Dermis microvascular lymphatic vessel endothelial cell (primary cell): ENCODE data around the gene IFNA16. TPM values are rescaled to one million over a fixed set of nuclear protein-coding genes. Genes with fewer than 3 reads are reported as not detected.
"Not testable (repeated sequence)": the region's sequence is repeated elsewhere in the genome, so short reads cannot be mapped to it uniquely, and the experiment has no call there.

Source experiments
- DNase-seq, 2 donors: peaks; one replicate each; pipeline versions ENCODE4 v3.0.0 to v3.0.0-alpha.2; 2010; ENCODE audit warnings: low read depth in 2 of 2
- total RNA-seq: library from RNA; depleted of rRNA; stranded (reverse); fragments of >200 nt; gene quantifications from 2 replicates; pipeline ENCODE4 v1.2.1, GENCODE V29; 2014

Gene IFNA16
- not detected in 2 replicates for total RNA-seq

DNA sequence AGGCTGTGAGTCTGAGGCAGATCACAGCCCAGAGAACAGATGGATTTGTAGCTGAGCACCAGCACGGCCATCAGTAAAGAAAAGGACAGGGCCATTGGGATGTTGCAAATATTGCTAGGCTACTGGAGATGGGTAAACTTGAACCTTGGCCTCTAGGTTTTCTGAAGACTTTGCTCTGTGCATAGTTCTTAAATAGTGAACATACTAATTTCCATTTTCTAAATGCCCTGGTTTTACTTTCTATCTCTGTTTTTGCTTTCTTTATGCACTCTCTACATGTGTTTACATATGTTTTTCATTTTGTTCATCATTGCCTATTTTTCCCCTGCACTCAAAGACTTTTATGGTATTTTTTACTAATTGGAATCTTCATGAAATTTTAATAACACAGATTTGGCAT lies at the start of gene IFNA16:
Gene IFNA16 (minus strand): TSS at position 101 of the 400 bp plus-strand sequence. CDS start 6 bp downstream, at position 95.
- DNase-seq, result not testable (repeated sequence)

DNA sequence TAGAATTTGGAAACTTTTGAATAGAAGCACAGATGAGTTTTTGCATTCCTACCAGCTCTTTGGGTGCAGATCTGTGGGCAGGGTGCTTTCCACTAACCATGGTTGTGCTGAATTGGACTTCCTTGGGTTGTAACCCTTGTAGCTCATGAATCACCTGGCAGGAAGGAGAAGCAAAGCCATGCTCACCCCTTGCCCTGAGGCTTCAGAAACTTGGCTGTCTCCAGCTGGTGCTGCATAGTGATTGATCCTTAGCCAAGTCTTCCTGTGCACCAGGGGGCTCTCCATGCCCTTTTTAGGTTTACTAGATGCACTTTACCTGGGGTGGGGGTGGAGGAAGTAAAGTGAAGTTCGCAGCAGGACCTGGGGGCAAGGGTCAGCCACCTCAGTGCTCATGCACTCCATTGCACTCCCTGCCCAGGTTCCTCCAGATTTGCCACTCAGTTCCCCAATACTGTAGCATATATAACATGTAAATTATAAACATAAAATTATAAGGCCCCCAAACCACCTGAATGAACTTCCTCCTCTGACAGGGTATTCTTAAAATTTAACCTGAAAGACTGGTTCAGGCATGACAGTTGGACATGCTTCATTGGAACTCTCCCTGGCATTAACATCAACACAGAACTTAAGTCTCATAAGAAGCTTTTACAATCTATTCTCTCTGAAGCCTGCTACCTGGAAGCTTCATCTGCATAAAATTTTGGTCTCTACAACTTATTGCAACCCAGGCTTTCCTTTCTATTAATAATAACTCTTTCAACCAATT lies 48.5 kb upstream of the IFNA16 start:
- no peak for DNase-seq

DNA sequence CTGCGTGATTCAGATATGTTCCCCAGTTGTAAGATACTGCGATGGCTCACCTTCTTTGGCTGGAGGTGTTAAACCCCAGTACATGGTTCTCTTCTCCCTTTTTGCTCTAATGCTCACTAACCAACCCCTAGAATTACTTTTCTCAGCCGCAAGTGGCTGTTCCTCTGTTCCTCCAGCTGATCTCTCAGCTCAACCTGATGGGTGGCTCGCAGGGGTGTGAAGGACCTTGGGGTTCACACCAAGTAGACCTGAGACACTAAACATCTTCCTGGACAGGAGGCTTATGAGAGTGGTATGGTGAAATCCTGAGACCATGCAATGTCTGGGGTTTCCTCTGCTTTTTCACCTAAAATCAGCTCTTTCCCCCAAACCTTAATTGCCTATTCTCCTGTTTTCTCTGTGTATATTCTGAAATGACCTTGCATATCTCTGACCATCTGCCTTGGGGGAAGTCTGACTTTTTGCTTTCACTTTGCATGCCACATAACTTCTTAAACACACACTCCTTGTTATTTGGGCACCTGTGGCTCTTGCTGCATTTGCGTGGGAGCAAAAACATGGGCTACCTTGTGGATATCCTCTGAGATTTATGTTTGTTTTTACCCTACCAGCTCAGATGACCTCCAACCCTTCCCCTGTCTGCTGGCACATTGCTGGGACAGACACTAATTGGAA lies 38.6 kb upstream of the IFNA16 start:
- DNase-seq, result no peak

DNA sequence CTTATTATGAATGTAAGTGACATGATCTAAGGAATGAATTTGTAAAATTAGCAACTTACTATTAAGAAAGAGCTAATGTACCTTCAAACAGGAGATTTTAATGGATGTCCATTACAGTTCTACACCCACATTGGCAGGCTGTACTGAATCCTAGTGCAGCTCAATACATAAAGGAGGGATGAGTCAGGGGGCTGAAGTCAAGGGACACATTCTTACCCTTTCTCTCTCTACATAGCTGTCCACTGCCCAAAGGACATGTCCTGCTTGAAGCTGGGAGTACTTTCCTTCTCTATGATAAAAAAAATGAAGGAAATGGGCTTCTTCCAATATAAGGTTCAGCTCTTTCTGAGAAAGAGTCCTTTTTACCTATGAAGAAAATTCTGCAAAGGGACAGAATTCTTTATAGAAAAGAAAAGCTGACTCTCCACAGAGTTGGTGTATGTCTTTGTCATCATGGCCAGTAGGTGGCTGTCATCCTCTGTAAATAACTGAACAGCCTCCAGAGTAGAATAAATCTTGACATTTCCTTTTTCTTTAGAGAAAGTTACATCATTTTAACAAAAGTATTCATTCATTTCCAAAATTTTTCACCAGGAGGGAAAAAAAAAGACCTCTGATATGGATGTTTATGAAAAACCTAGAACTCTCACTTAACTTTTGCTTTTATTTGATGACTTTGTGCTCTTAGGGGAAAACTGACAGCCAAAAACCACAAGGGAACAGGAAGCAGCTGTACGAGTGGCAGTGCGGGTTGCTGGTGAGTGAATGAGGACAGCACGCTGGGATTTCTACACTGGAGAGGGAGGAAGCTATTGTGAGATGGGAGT lies 35.8 kb upstream of the IFNA16 start:
- peak; percentile 86 to 89 for DNase-seq

DNA sequence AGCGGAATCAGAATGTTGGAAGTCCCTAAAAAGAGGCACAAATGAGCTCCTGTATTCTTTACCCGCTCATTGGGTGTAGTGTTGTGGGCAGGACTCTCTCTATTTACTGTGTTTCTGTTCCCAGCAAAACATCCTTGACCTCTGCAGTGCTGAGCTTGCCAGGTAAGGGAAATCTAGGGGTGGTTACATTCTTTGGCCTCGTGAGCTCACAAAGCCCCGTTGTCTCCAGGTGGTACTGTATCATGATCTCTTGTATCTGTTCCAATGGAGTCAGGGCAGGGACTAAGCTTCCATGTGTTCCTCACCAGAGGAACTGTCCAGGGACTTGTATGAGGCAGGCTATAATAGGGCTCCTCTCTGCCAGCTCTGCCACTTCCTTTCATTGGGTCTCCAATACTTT lies 34.5 kb upstream of the IFNA16 start:
- DNase-seq, result no peak

DNA sequence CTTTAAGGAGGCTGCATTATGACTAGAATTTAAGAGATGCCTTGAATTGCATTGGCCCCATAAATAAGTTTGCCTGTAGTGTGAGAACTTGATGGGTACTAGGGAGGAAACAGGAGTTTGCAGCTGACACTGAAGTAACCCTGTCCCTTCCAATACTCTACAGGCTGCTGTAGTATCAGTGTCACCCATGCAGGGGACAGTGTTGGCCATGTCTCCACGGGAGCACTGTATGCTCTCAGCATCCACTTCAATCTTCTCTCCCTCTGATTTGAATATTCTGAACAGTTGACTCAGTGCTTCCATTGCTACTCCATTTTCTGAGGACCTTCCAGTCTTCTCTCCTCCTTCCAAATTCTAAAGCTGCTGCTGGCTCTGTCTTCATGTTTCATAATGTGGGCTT lies 34.1 kb upstream of the IFNA16 start:
- no peak for DNase-seq

DNA sequence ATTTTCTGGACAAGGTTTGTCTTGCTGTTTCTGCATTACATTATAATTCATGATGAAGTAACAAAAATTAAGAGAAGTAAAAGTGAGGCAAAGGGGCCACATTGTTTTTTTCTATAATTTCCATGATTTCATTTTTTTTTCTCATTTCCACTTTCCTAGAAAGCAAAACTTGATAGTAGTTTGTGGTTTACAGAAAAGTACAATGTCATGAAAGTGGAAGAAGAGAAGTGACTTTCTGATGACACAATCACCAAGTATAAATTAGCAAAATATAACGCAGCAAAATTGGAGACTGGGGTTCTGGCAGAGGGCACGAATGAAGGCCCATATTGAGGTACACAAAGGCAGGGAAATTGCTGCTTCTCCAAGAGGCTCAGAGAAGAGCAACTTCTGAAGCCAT lies 27.7 kb upstream of the IFNA16 start:
- no peak for DNase-seq

DNA sequence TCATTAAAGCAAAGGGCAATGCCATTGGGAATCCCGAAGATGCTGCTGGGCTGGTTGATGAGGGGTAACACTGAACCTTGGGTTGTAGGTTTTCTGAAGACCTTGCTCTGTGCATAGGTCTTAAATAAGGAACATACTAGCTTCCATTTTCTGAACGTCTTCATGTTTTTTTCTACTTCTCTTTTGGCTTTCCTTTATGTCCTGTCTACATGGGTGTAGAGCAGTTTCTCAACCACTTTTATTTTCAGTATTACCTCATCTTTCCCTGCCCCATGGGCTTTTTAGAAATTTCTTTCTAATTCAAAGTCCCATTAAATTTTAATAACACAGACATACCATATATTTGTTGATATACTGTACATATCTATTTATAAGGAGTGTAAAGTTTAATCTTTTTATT lies 22.8 kb upstream of the IFNA16 start, which contains the start of gene IFNA14:
Gene IFNA14 (minus strand): TSS at position 95 of the 400 bp plus-strand sequence. CDS start 70 bp downstream, at position 25.
- DNase-seq, result no peak

DNA sequence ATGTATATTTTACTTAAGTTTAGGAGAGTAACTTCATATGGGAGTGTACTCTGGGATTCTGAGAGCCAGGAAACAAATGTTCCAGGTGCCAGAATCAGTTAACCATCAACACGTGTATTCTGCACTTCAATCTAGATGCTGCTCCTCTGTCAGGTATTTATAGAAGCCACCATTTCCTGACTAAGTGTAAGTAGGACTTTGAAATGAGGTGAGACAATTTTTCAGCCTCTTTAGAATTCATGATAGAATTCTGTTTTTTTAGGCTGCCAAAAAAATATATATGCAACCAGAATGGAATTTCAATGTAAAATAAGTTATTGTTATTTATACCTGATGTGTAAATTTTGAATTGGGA lies 19.2 kb upstream of the IFNA16 start:
- DNase-seq, result not testable (repeated sequence)

DNA sequence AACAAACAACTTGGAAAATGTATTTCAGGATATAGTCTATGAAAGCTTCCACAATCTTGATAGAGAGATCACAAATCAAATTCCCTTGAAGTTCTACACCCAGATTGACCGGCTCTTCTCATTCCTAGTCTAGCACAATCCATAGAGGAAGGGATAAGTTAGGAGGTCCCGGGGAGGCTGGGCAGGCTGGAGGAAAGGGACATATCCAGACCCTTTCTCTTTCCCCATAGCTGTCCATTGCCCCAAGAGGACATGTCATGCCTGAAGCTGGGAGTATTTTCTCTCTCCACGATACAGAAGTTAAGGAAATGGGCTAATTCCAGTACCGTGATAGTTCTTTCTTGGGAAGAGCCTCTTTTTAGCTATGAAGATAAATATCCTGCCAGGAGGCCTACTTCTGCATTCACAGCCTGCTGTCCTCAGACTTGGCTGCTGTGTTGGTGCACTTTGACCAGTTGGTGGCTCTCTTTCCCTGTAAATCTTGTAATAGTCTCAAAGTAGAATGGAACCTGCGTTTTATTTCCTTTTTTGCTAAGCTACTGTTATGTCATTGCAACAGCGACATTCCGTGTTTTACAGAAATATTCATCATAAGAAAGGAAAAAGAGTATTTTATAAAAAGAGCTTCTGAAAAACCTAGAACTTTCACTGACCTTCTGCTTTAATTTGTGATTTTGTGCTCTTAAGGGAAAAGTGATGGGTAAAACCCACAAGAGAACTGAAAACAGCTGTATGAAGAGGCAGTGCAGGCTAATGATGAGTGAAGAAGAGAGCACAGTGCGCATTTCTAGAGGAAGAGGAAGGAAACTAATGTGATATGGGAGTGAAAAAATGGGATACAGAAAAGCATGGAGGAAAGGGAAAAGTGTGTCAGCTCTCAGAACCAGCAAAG lies 18.6 kb upstream of the IFNA16 start:
- DNase-seq, result peak; percentile 34 to 56

DNA sequence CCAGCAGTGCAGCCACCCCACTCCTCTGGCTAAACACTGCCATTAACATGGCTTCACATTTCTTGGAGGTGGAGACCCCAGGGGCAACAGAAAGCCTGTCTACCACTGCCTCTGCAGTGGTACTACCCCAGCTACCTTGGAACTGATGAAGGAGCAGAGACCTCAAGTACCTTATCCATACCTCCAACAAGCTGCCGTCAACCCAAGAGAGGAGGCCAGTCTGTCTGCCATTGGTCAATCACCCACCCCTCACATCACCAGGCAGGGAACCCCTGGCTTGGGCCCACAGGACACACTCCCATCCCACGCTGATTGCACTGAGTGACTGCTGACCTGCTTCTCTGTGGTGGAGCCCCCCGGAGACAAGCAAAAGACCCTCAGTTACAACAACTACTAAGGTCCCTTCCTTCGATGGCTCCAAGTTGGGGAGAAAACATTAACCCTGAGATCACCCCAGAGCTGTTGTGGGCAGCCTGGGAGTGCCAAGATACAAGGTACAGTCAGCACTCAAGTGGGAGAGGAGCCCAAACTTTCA lies 17.1 kb upstream of the IFNA16 start:
- DNase-seq, result no peak

DNA sequence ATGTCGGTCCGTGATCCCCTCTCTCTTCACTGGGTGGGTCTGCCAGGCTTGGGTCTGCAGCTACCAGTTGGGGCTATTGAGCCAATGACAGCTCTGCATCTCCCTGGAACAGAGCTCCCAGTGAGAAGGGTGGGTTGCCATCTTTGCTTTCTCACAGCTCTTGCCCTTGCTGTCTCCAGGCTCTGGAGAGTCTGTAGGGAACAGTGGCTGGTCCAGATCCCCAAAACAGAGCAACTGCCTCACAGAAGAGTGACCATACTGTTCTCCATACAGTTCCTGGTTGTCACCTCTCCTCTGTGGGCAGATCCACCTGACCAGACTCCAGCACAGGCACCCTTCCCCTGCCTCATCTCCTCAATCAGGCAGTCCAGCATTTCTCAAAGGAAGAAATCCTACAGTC lies 16.1 kb upstream of the IFNA16 start:
- DNase-seq, result no peak

DNA sequence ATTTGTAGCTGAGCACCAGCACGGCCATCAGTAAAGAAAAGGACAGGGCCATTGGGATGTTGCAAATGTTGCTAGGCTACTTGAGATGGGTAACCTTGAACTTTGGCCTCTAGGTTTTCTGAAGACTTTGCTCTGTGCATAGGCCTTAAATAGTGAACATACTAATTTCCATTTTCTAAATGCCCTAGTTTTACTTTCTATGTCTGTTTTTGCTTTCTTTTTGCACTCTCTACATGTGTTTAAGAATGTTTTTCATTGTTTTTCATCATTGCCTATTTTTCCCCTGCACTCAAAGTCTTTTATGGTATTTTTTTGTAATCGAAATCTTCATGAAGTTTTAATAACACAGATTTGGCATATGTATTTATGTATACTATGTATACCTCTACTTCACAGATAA lies 11.0 kb upstream of the IFNA16 start, which contains the start of gene IFNA17:
Gene IFNA17 (minus strand): TSS at position 101 of the 400 bp plus-strand sequence. CDS start 49 bp downstream, at position 52.
- DNase-seq, result no peak

DNA sequence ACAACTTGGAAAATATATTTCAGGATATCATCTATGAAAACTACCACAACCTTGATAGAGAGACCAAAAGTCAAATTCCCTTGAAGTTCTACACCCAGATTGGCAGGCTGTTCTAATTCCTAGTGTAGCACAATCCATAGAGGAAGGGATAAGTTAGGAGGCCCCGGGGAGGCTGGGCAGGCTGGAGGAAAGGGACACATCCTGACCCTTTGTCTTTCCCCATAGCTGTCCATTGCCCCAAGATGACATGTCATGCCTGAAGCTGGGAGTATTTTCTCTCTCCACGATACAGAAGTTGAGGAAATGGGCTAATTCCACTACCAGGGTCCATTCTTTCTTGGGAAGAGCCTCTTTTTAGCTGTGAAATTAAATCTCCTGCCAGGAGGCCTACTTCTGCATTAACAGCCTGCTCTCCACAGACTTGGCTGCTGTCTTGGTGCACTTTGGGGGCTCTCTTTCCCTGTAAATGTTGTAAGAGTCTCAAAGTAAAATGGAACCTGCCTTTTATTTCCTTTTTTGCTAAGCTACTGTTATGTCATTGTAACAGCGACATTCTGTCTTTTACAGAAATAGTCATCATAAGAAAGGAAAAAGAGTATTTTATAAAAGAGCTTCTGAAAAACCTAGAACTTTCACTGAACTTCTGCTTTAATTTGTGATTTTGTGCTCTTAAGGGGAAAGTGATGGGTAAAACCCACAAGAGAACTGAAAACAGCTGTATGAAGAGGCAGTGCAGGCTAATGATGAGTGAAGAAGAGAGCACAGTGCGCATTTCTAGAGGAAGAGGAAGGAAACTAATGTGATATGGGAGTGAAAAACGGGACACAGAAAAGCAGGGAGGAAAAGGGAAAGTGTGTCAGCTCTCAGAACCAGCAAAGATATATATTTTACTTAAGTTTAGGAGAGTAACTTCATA lies 3.4 kb downstream of the IFNA16 start:
- not testable (repeated sequence) for DNase-seq

DNA sequence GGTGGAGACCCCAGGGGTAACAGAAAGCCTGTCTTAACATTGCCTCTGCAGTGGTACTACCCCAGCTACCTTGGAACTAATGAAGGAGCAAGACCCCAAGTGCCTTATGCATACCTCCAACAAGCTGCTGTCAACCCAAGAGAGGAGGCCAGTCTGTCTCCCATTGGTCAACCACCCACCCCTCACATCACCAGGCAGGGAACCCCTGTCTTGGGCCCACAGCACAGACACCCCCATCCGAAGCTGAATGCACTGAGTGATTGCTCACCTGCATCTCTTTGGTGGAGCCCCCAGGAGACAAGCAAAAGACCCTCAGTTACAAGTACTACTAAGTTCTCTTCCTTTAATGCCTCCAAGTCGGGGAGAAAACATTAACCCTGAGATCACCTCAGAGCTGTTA lies 5.0 kb downstream of the IFNA16 start:
- not testable (repeated sequence) for DNase-seq

DNA sequence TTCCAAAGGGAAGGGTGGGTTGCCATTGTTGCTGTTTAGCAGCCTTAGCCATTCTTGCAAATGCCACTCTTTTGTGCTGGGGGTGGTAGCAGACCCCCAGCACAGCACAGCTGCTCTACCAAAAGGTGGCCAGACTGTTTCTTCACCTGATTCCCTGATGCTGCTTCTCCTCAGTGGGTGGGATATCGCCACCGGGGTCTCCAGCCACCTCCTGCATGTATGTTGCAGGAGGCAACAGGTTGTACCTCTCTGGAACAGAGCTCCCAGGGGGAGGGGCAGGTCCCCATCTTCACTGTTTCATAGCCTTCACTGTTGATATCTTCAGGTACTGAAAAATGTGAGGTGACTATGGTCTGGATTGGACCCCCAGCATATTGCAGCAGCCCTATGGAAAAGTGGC lies 6.3 kb downstream of the IFNA16 start:
- not testable (repeated sequence) for DNase-seq

DNA sequence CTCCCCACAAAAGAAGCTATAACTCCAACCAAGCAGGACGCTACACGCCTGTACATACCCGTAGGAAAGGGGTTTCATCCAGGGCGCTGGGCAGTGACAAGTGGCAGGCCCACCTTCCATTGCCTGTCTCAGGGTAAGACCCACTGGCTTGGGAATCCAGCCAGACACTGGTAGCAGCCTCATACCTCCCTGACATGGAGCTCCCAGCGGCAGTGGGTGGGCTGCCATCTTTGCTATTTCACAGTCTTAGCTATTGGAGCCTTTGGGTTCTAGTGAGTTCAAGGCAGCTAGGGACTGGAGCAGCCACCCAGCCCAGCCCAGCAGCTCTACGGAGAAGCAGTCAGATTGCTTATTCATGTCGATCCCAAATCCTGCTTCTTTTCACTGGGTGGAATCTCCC lies 6.8 kb downstream of the IFNA16 start:
- no peak for DNase-seq

DNA sequence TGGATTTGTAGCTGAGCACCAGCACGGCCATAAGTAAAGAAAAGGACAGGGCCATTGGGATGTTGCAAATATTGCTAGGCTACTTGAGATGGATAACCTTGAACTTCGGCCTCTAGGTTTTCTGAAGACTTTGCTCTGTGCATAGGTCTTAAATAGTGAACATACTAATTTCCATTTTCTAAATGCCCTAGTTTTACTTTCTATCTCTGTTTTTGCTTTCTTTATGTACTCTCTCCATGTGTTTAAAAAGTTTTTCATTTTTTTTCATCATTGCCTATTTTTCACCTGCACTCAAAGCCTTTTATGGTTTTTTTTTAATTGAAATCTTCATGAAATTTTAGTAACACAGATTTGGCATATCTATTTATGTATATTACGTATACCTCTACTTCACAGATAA lies 10.1 kb downstream of the IFNA16 start, which contains the start of gene IFNA10:
Gene IFNA10 (minus strand): TSS at position 101 of the 400 bp plus-strand sequence. CDS start 46 bp downstream, at position 55.
- DNase-seq, result not testable (repeated sequence)

DNA sequence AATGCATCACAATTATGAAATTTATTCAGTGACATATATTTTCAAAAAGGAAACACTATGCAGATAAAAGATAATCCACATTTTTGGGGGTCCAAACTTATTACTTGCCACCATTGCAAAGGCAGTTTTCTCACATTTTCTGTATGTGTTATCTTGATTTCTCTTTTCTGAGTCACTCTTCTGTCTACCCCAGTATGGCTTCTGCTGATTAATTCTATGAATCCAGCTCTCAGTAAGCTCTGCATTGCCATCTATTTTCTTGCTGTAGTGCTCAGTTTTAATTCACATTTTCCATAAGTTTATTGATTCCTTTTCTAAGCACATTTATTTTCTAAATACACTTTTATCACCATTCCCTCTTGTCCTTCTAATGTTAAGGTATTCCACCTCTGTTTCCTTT lies 11.9 kb downstream of the IFNA16 start:
- no peak for DNase-seq
